ENCODE results near the gene C3orf33.

GRCh38 chr3:155846119-155846518 is 40.0 kb upstream of the C3orf33 start:
- TF ChIP-seq CTCF (IDR thresholded peaks at IDR 0.05) (no peak), POLR2A (IDR thresholded peaks at IDR 0.05) (no peak), POLR2AphosphoS5 (IDR thresholded peaks at IDR 0.05) (no peak), EP300 (IDR thresholded peaks at IDR 0.05) (no peak)

All from gastroesophageal sphincter (tissue), 3 donors.